Measurements from ENCODE around the gene UBN1. TPM values are rescaled to one million over a fixed set of nuclear protein-coding genes. Genes with fewer than 3 reads are reported as not detected.

Gene UBN1
- polyA plus RNA-seq, 1 donor (not counting 4 experiments of a cell fraction or from before 2014, with no cell fraction given), result 11.5 TPM

DNA sequence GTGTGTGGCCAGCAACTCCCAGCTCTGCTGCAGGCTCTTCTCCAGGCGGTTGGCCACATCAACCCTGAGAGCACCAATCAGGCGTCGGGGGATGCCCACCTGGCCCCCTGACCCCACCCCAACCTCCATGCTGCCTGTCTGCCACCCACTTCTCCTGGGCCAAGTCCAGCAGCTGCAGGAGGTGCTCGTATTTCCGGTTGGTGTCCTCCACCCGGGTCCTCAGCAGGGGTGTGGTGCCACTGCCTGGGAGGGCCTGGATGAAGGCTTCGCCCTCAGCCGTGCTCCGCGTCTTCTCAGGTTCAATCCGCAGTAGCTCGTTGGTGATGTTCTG, 44.6 kb downstream of the UBN1 start:
- Histone ChIP-seq H3K36me3 (ENCODE audit: control insufficient read depth in 2 of 2, extremely low read depth in 1 of 2, insufficient read depth in 2 of 2, low read length in 2 of 2) (peaks cover 39 to 49% of the 10 kb centered on the region in 2 experiments), H2AFZ (ENCODE audit: control insufficient read depth, low read length) (no peak overlapping the region), H3K27ac (ENCODE audit: control insufficient read depth, insufficient read depth, low read length) (no peak overlapping the region), H3K9ac (ENCODE audit: control insufficient read depth, extremely low read depth, insufficient read depth, low read length) (no peak overlapping the region), H3K9me3 (ENCODE audit: control insufficient read depth, low read depth, low read length) (no peaks in the 10 kb centered on the region), H3K4me3 (ENCODE audit: control insufficient read depth in 2 of 3, extremely low read depth in 1 of 3, insufficient read depth in 2 of 3, low read depth in 1 of 3, low read length in 3 of 3) (no peak overlapping the region), H3K79me2 (ENCODE audit: control insufficient read depth, insufficient read depth, low read length) (no peaks in the 10 kb centered on the region), H3K4me2 (ENCODE audit: control insufficient read depth, extremely low read depth, insufficient read depth, low read depth, low read length) (no peak overlapping the region), H3K9me1 (ENCODE audit: control insufficient read depth, extremely low read depth, insufficient read depth, low read length) (no peaks in the 10 kb centered on the region), H4K20me1 (ENCODE audit: control insufficient read depth, extremely low read depth, insufficient read depth, low read length) (no peaks in the 10 kb centered on the region), H3K27me3 (ENCODE audit: control insufficient read depth, extremely low read depth, insufficient read depth, low read length) (no peaks in the 10 kb centered on the region), H3K4me1 (ENCODE audit: control insufficient read depth, extremely low read depth, insufficient read depth, low read length) (no peaks in the 10 kb centered on the region)
- no peak for FAIRE-seq
- TF ChIP-seq, protein P1, sequence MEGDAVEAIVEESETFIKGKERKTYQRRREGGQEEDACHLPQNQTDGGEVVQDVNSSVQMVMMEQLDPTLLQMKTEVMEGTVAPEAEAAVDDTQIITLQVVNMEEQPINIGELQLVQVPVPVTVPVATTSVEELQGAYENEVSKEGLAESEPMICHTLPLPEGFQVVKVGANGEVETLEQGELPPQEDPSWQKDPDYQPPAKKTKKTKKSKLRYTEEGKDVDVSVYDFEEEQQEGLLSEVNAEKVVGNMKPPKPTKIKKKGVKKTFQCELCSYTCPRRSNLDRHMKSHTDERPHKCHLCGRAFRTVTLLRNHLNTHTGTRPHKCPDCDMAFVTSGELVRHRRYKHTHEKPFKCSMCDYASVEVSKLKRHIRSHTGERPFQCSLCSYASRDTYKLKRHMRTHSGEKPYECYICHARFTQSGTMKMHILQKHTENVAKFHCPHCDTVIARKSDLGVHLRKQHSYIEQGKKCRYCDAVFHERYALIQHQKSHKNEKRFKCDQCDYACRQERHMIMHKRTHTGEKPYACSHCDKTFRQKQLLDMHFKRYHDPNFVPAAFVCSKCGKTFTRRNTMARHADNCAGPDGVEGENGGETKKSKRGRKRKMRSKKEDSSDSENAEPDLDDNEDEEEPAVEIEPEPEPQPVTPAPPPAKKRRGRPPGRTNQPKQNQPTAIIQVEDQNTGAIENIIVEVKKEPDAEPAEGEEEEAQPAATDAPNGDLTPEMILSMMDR (optimal IDR thresholded peaks at IDR 0.05 in 1 of 3, IDR thresholded peaks at IDR 0.05 in 1 of 3, conservative IDR thresholded peaks at IDR 0.05 in 1 of 3; ENCODE audit: extremely low read depth in 1 of 3, insufficient read depth in 2 of 3, low read length in 3 of 3), result no peak
- dilution Hi-C loops (cut with MboI; ENCODE audit: extremely low pct_ligation_motif_present, low sequenced_read_pairs), result no loop called here
- no peak for DNase-seq (ENCODE audit: low read depth, low spot score)

DNA sequence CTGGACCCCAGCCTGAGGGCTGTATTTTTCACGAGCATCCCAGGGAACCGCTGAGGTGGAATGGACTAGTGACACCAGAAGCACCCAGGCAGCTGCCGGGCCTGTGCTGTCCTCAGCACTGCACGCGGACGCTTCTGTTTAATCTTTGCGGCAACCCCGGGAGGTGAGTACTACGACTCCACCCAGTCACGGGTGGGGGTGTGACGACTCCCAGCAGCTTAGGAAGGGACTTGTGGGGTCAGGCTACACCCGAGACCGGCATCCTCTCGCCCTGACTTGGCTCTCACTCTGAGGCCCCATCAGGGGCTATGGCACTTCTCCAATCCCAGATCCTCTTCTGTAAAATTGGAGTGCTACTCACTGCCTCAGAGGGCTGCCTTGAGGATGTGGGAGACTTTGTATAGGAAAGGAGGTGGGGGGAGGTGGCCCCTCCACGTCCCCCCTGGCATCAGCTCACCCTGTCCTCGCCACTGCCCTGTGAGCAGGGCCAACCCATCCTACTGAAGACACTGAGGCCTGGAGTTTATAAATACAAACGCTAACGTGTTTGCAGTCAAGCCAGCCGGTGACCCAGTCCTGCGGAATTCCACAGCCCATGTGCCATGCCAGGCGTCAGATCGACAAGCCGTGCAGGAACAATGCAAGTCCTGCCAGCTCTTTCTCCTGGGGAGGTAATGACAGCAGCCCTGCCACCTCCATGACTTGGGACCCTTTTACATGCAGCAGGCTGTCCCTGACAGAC, 45.3 kb downstream of the UBN1 start:
- no peak overlapping the region for H3K4me2 ChIP-seq (ENCODE audit: control insufficient read depth, extremely low read depth, insufficient read depth, low read depth, low read length)
- no peaks in the 10 kb centered on the region for H3K4me1 ChIP-seq (ENCODE audit: control insufficient read depth, extremely low read depth, insufficient read depth, low read length)
- no peak for FAIRE-seq
- peaks cover 34 to 44% of the 10 kb centered on the region in 2 experiments for H3K36me3 ChIP-seq (ENCODE audit: control insufficient read depth in 2 of 2, extremely low read depth in 1 of 2, insufficient read depth in 2 of 2, low read length in 2 of 2)
- H4K20me1 ChIP-seq (ENCODE audit: control insufficient read depth, extremely low read depth, insufficient read depth, low read length), result no peaks in the 10 kb centered on the region
- no peaks in the 10 kb centered on the region for H3K9me3 ChIP-seq (ENCODE audit: control insufficient read depth, low read depth, low read length)
- DNase-seq (ENCODE audit: low read depth, low spot score), result no peak
- no peak overlapping the region for H3K4me3 ChIP-seq (ENCODE audit: control insufficient read depth in 2 of 3, extremely low read depth in 1 of 3, insufficient read depth in 2 of 3, low read depth in 1 of 3, low read length in 3 of 3)
- H3K27me3 ChIP-seq (ENCODE audit: control insufficient read depth, extremely low read depth, insufficient read depth, low read length), result no peaks in the 10 kb centered on the region
- TF ChIP-seq, protein P1 (optimal IDR thresholded peaks at IDR 0.05 in 1 of 3, IDR thresholded peaks at IDR 0.05 in 1 of 3, conservative IDR thresholded peaks at IDR 0.05 in 1 of 3; ENCODE audit: extremely low read depth in 1 of 3, insufficient read depth in 2 of 3, low read length in 3 of 3), result no peak
- TF ChIP-seq EZH2 (IDR thresholded peaks at IDR 0.05; ENCODE audit: low read length), result no peak
- no peak overlapping the region for H3K27ac ChIP-seq (ENCODE audit: control insufficient read depth, insufficient read depth, low read length)
- no peak overlapping the region for H3K9ac ChIP-seq (ENCODE audit: control insufficient read depth, extremely low read depth, insufficient read depth, low read length)
- no peaks in the 10 kb centered on the region for H3K9me1 ChIP-seq (ENCODE audit: control insufficient read depth, extremely low read depth, insufficient read depth, low read length)
- no peak overlapping the region for H2AFZ ChIP-seq (ENCODE audit: control insufficient read depth, low read length)
- dilution Hi-C loops (cut with MboI; ENCODE audit: extremely low pct_ligation_motif_present, low sequenced_read_pairs), result no loop called here
- H3K79me2 ChIP-seq (ENCODE audit: control insufficient read depth, insufficient read depth, low read length), result no peaks in the 10 kb centered on the region
